Measurements from ENCODE around the gene CLDN1.

The CLDN1 gene

GRCh38 chr3:190321789-190322603, at the start of gene CLDN1:
Gene CLDN1, minus strand, starts transcription at chr3:190322446. Its CDS starts 240 bp downstream, at chr3:190322206.
- peak; percentile 71 for DNase-seq (ENCODE audit: low spot score)

GRCh38 chr3:190371152-190371551, 48.9 kb upstream of the CLDN1 start:
- no peak for DNase-seq (ENCODE audit: low spot score)

- no peak for DNase-seq (ENCODE audit: low spot score)
Observed at GRCh38 chr3:190370369-190370768, 48.1 kb upstream of the CLDN1 start.

- DNase-seq (ENCODE audit: low spot score), result no peak
Observed at GRCh38 chr3:190369668-190370295, 47.5 kb upstream of the CLDN1 start.

- DNase-seq (ENCODE audit: low spot score), result no peak
Observed at GRCh38 chr3:190368881-190369280, 46.6 kb upstream of the CLDN1 start.

- DNase-seq (ENCODE audit: low spot score), result no peak
Observed at GRCh38 chr3:190366133-190366532, 43.9 kb upstream of the CLDN1 start.

- no peak for DNase-seq (ENCODE audit: low spot score)
Observed at GRCh38 chr3:190362258-190362657, 40.0 kb upstream of the CLDN1 start.

GRCh38 chr3:190361791-190362190, 39.5 kb upstream of the CLDN1 start:
- DNase-seq (ENCODE audit: low spot score), result no peak

GRCh38 chr3:190360228-190360627, 38.0 kb upstream of the CLDN1 start:
- no peak for DNase-seq (ENCODE audit: low spot score)

- DNase-seq (ENCODE audit: low spot score), result no peak
Observed at GRCh38 chr3:190359813-190360212, 37.6 kb upstream of the CLDN1 start.

GRCh38 chr3:190357468-190357867, 35.2 kb upstream of the CLDN1 start:
- DNase-seq (ENCODE audit: low spot score), result no peak

GRCh38 chr3:190356246-190356645, 34.0 kb upstream of the CLDN1 start:
- DNase-seq (ENCODE audit: low spot score), result no peak

GRCh38 chr3:190352861-190353457, 30.7 kb upstream of the CLDN1 start:
- DNase-seq (ENCODE audit: low spot score), result no peak

GRCh38 chr3:190346541-190346940, 24.3 kb upstream of the CLDN1 start:
- DNase-seq (ENCODE audit: low spot score), result no peak

- no peak for DNase-seq (ENCODE audit: low spot score)
Observed at GRCh38 chr3:190345878-190346277, 23.6 kb upstream of the CLDN1 start.

- DNase-seq (ENCODE audit: low spot score), result peak; percentile 37
Observed at GRCh38 chr3:190345027-190345821, 23.0 kb upstream of the CLDN1 start.

GRCh38 chr3:190340071-190340470, 17.8 kb upstream of the CLDN1 start:
- DNase-seq (ENCODE audit: low spot score), result no peak

- DNase-seq (ENCODE audit: low spot score), result no peak
Observed at GRCh38 chr3:190339130-190339529, 16.9 kb upstream of the CLDN1 start.

- no peak for DNase-seq (ENCODE audit: low spot score)
Observed at GRCh38 chr3:190338717-190339116, 16.5 kb upstream of the CLDN1 start.

- no peak for DNase-seq (ENCODE audit: low spot score)
Observed at GRCh38 chr3:190337301-190337700, 15.1 kb upstream of the CLDN1 start.

GRCh38 chr3:190336516-190337189, 14.4 kb upstream of the CLDN1 start:
- no peak for DNase-seq (ENCODE audit: low spot score)

- DNase-seq (ENCODE audit: low spot score), result no peak
Observed at GRCh38 chr3:190333961-190334360, 11.7 kb upstream of the CLDN1 start.

Data from hepatic stellate cell (primary cell).